ENCODE results near the gene MEIOSIN. TPM values are rescaled to one million over a fixed set of nuclear protein-coding genes. Genes with fewer than 3 reads are reported as not detected.

The MEIOSIN gene
- polyA plus RNA-seq, 1 donor from 2014 or later = not detected

- H3K9ac ChIP-seq (ENCODE audit: low read length) = no peak overlapping the region
These were observed 49.9 kb downstream of the MEIOSIN start for GRCh38 chr19:45782820-45783785.

More at GRCh38 chr19:45782820-45783785, 49.9 kb downstream of the MEIOSIN start:
- Histone ChIP-seq H3K9me2 (ENCODE audit: insufficient read depth, low read length) (no peaks in the 10 kb centered on the region), H3K27me3 (ENCODE audit: insufficient read depth, low read depth, low read length) (no peaks in the 10 kb centered on the region), H3K4me3 (ENCODE audit: low read length) (no peak overlapping the region), H4K20me1 (ENCODE audit: insufficient read depth) (no peaks in the 10 kb centered on the region), H3K9me3 (ENCODE audit: low read length) (no peaks in the 10 kb centered on the region), H3K4me2 (ENCODE audit: low read length) (no peak overlapping the region), H3K79me2 (replicated peaks; ENCODE audit: insufficient read depth, low read length) (no peaks in the 10 kb centered on the region), H3F3A (ENCODE audit: insufficient read depth, low read length, poor library complexity, severe bottlenecking) (no peaks in the 10 kb centered on the region), H3K27ac (ENCODE audit: low read length) (no peak overlapping the region), H2AFZ (ENCODE audit: low read depth, low read length) (no peak overlapping the region), H3K36me3 (ENCODE audit: insufficient read depth, low read length) (no peaks in the 10 kb centered on the region)
- TF ChIP-seq RAD21 (conservative IDR thresholded peaks at IDR 0.05) (no peak), REST (IDR thresholded peaks at IDR 0.05; ENCODE audit: borderline replicate concordance) (no peak), CTCF (IDR thresholded peaks at IDR 0.05; ENCODE audit: poor library complexity, severe bottlenecking) (no peak), SMC3 (conservative IDR thresholded peaks at IDR 0.05; ENCODE audit: poor library complexity) (no peak), EP300 (conservative IDR thresholded peaks at IDR 0.05; ENCODE audit: poor library complexity, severe bottlenecking) (no peak), MXI1 (conservative IDR thresholded peaks at IDR 0.05; ENCODE audit: poor library complexity, severe bottlenecking) (no peak), POLR2AphosphoS5 (IDR thresholded peaks at IDR 0.05) (no peak), TAF1 (IDR thresholded peaks at IDR 0.05; ENCODE audit: low read depth) (no peak), EZH2 (IDR thresholded peaks at IDR 0.05; ENCODE audit: borderline replicate concordance, insufficient read depth, low read length, poor library complexity, severe bottlenecking) (no peak)
